Embryonic facial prominence (tissue), 1 donor: Measurements from ENCODE around the gene TM4SF5.

Experiments used
- DNase-seq: peaks from one replicate; pipeline ENCODE4 v3.0.0-alpha.2; 2016; ENCODE audit errors: extremely low spot score

TM4SF5 gene

GRCh38 chr17:4747847-4748246 lies 23.8 kb upstream of the TM4SF5 start:
- no peak for DNase-seq

- no peak for DNase-seq
Measured at GRCh38 chr17:4748686-4749085, 23.0 kb upstream of the TM4SF5 start.

- no peak for DNase-seq
Measured at GRCh38 chr17:4750606-4751005, 21.1 kb upstream of the TM4SF5 start.

GRCh38 chr17:4751932-4752331 lies 19.8 kb upstream of the TM4SF5 start:
- DNase-seq, result no peak

GRCh38 chr17:4753392-4753791 lies 18.3 kb upstream of the TM4SF5 start:
- no peak for DNase-seq

GRCh38 chr17:4759776-4760236 lies 11.9 kb upstream of the TM4SF5 start:
- no peak for DNase-seq

GRCh38 chr17:4764595-4764994 lies 7.1 kb upstream of the TM4SF5 start:
- DNase-seq, result no peak

- DNase-seq, result no peak
Measured at GRCh38 chr17:4766201-4766600, 5.5 kb upstream of the TM4SF5 start.

GRCh38 chr17:4766723-4767122 lies 5.0 kb upstream of the TM4SF5 start:
- no peak for DNase-seq

- no peak for DNase-seq
Measured at GRCh38 chr17:4768298-4768697, 3.4 kb upstream of the TM4SF5 start.

- no peak for DNase-seq
Measured at GRCh38 chr17:4769628-4770027, 2.1 kb upstream of the TM4SF5 start.

GRCh38 chr17:4772235-4772613 lies 538 bp downstream of the TM4SF5 start:
- DNase-seq, result no peak

GRCh38 chr17:4777969-4778760 lies 6.5 kb downstream of the TM4SF5 start:
- no peak for DNase-seq

- DNase-seq, result no peak
Measured at GRCh38 chr17:4780325-4780955, 8.8 kb downstream of the TM4SF5 start.

GRCh38 chr17:4782652-4783051 lies 11.0 kb downstream of the TM4SF5 start:
- DNase-seq, result no peak

GRCh38 chr17:4785311-4786105 lies 13.8 kb downstream of the TM4SF5 start:
- no peak for DNase-seq

GRCh38 chr17:4786106-4786511 lies 14.4 kb downstream of the TM4SF5 start, which contains the start of gene VMO1:
TSS of gene VMO1 (minus strand) at chr17:4786364. CDS start at chr17:4786352, 12 bp downstream.
- DNase-seq, result no peak

- DNase-seq, result no peak
Measured at GRCh38 chr17:4786516-4786915, 14.8 kb downstream of the TM4SF5 start.

GRCh38 chr17:4788159-4788806 lies 16.6 kb downstream of the TM4SF5 start:
- no peak for DNase-seq

- DNase-seq, result no peak
Measured at GRCh38 chr17:4788807-4789700, 17.4 kb downstream of the TM4SF5 start, which contains the start of gene GLTPD2. TSS of gene GLTPD2 (plus strand) at chr17:4788964. CDS start at chr17:4789012, 48 bp downstream.

GRCh38 chr17:4789701-4789950 lies 17.9 kb downstream of the TM4SF5 start:
- no peak for DNase-seq
